Tongue (tissue), 2 donors: ENCODE measurements around the gene CALN1. TPM values are rescaled to one million over a fixed set of nuclear protein-coding genes. Genes with fewer than 3 reads are reported as not detected.

Experiments
- DNase-seq: peaks from one replicate; pipeline ENCODE4 v3.0.0-alpha.2; 2015
- total RNA-seq: library from RNA; depleted of rRNA; stranded (reverse); fragments of >200 nt; gene quantifications from one replicate; pipeline ENCODE4 v1.2.3, GENCODE V29; 2014

CALN1 gene
- total RNA-seq, 1 donor from 2014 or later, result 1.3 TPM

DNA sequence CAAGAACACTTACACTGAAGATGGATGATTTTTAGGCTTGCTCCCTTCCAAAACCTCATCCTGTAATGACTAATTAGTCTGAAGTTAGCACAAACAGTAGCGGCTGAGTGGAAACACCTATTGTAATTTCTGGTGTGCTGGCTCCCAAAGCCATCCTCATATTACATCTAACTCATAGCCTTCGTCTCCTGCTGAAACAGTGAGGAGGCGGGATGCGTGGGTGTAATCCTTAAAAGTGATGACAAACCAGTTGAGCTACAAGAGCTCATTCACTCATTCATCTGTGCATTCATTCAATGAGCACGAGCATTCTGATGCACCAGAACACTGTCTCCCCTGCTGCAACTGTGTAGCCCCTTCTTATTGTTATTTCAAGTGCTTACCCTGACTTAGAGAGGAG, 235.3 kb downstream of the CALN1 start:
- no peak for DNase-seq

DNA sequence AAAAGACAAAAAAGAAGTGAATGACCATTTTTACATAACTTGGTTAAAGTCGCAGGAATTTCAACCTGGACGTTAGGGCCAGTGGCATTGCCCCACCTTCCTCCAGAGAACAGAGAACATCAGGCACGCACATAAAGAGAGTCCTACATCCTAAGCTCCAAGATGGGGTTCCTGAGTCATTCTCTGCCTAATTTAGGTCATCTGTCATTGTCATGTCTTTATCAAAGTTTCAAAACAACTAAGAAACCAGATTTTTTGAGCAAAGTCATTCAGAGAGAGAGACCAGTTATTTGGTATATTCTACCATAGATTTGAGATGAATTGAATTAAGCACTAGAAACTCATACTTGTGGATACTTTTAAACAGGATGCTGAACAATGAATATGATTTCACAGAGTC, 241.7 kb downstream of the CALN1 start:
- no peak for DNase-seq

DNA sequence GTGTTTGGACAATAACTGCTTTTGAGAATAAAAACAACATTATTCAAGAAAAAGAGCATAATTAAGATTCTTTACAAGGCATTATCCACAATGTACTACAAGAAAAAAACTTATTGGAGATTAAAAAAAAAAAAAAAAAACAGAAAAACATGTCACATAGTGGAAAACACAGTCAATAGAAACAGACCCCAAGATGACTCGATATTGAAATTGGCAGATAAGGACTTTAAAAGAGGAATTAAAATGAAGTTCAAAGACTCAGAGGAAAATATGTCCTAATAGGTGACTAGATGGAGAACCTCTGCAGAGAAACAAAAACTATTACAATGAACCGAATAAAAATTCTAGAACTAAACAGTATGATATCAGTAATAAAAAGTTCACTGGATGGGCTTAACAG, 248.9 kb downstream of the CALN1 start:
- no peak for DNase-seq

DNA sequence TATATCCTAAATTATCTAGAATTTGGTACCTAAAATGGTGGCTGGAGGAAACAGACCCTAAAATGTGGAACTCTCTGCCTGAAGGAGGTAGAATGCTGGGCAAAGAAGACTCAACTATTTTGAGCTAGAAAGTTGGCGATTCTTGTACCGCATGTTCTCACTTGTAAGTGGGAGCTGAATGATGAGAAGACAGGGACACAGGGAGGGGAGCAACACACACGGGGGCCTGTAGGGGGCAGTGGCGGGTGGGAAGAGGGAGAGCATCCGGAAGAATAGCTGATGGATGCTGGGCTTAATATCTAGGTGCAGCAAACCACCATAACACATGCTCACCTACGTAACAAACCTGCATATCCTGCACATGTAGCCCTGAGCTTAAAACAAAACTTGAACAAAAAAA, 250.6 kb downstream of the CALN1 start:
- no peak for DNase-seq

DNA sequence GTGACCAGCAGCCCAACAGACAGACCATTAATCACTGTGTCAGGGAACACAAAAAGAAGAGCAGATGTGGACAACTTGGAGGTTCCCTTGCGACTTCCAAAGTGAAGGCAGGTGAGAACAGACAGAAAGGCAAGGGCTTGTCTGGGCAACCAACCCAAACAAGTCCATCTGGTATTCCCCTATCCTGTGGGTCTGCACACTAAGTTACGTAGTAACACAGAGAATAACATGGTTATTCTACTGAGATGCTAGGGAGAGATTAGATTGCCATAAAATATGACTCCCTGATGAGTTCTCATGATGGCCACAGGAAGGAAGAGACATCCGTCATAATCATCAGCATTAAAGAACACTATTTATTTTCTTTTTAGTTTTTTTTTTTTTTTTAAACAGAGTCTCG, 252.2 kb downstream of the CALN1 start:
- no peak for DNase-seq

DNA sequence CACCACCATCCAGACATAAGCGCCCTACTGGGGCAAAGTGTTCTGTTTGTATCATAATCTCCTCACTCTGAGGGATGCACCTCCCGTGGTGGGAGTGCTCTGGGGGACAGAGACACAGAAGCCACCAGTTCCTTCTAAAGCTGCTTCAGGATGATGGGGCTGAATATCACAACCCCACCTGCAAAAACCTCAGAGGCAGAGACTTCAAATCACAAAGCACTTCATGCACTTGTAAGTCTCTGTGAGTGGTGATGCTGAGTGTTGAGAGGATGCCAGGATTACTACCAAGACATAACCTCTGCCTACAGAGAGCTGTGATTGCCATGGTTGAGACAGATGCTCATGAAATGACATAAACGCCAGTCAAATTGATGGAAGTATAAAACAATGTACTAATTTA, 255.5 kb downstream of the CALN1 start:
- no peak for DNase-seq

DNA sequence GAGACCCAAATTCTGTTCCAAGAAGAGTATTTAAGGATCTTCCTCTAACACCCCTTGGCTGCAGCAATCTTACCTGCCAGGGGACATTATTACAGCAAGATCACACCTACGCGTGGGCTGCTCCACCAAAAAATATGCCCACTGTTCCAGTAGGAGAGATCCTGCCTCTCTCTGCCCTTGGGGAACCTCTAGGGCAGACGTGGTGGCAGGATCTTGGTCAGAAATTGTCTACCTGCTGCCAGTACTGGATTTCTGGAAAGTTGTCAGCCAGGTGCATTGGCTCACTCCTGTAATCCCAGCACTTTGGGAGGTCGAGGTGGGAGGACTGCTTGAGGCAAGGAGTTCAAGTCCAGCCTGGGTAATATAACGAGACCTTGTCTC, 259.0 kb downstream of the CALN1 start:
- DNase-seq, result no peak

DNA sequence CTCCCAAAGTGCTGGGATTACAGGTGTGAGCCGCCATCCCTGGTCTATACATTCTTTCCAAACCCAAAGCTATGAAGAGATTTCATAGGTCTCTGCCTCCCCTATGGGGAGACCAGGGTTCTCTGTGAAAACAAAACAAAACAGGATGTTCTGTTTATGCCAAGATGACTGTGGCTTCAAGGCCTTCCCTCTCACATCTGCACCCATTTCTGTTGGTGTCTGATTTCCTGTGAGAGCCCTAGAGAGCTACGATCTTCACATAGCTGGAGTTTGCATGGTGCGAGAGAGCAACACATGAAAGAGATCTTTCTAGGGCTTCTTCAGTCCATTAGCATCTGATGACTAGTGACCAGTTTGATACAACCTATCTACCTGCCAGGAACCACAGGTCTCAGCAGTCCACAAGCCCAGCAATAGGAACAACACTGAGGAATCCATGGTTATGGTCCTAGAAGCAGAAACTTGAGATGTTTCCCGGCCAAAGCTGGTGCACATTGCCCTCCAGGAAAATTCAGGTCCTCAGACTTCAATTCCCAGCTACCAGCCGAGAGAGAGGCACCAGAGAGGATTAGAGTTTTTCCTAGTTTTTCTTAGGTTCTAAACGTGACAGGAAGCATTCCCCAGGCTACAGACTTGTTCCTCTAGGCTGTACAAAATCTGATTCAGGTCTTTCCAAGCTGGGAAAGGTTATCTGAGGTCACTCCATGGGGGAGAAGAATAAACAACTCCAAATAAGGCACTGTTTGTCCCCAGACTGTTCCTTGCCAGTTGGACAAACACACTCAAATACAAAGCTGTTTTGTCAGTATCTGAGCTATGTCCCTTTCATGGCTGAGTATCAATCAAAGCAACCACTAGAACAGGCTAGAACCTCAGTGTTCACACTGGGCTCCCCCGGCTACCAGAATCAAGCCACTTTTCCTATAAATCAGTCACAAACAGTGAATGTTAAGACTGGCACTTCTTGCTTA, 259.7 kb downstream of the CALN1 start:
- no peak for DNase-seq

DNA sequence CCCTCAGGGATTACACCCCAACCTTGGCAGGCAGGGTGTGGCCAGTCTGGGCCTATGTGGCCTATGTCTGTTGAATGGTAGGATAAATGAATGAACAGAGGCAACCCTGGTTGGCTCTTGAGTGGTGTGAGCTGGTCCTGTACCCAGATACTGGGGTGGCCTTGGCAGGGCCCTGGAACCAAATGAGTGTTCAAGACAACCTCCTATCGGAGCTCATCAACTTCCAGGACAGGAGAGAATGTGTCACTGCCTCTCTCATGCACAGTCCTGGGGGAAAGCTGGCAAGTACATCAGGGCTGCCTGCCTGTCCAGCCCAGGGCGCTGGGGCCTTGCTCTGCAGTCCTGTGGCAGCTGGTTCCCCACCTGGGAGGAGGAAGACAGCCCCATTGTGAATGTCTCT, 271.6 kb downstream of the CALN1 start:
- DNase-seq, result no peak

DNA sequence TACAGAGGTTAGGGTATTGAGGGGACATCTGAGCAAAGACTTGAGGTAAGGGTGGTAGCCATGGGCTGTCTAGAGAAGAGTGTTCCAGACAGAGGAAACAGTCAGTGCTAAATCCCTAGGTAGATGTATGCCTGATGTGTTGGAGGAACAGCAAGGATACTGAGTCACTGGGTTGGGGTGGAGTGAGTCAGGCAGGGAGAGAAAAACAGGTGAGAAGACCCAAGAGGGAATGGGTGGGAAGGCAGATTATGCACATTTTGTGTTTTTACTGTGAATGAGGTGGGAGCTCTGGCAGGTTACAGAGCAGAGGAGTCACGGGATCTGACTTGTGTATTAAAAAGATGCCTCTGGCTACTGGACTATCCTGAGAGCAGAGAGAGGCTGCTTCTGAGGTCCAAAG, 285.0 kb downstream of the CALN1 start:
- no peak for DNase-seq

DNA sequence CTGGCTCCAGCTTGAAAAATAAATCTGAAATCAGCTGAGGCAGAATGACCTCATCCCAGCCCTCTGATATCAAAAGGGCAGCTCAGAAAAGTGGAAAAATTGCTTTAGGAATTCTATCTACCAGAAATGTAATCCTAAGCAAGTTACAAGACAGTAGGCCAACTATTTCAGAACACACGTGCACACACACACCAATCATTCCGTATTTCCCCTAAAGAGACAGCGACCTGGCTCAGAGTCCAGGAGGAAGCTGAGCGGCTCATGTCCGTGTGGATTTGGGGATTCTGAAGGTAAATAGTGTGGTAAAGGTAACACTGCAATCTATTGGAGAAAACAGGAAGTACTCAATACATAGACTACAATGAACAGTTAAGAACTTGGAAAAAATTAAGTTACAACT, 288.2 kb downstream of the CALN1 start:
- DNase-seq, result no peak

DNA sequence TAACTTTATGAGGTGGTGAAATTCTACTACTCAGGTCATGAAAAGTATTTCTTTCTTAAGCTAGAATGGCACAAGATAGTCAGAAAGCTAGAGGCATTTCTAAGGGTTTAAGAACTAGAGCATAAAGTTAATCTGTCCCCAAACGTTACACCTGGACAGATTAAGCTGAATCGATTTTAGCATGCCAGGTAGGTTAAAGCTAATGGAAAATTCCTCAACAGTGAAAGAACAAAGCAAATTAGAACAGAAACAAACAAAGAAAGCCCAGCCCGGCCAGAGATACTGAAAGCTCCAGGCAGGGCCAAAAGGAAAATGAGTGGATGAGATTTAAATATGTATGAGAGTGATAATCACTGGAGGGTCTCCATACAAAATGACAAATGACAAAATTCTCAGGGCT, 293.8 kb downstream of the CALN1 start:
- no peak for DNase-seq

DNA sequence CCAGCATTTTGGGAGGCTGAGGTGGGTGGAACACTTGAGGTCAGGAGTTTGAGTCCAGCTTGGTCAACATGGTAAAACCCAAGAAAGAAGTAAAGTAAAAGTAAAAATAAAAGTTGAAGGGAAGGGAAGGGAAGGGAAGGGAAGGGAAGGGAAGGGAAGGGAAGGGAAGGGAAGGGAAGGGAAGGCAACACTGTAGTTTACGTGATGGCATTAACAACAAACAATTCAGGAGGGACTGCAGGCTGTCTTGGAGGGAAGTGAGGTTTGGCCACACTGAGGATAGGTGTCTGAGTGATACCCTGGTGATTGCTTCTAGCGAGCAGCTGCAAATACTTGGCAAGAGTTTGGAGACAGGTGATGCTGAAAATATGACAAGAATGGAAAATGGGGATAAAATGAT, 298.0 kb downstream of the CALN1 start:
- no peak for DNase-seq

DNA sequence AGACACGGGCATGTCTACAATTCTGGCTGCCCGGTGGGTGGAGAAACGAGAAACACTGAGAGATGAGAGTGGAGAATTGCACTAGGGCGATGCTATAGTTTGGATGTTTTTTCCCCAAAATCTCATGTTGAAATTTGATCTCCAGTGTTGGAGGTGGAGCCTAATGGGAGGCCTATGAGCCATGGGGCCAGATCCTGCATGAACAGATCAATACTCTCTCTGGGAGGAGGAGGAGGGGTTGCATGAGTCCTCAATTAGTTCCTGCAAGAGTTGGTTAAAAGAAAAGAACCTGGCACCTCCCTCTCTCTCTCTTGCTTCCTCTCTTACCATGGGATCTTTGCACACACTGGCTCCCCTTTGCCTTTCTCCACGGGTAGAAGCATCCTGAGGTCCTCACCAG, 299.1 kb downstream of the CALN1 start:
- DNase-seq, result no peak

DNA sequence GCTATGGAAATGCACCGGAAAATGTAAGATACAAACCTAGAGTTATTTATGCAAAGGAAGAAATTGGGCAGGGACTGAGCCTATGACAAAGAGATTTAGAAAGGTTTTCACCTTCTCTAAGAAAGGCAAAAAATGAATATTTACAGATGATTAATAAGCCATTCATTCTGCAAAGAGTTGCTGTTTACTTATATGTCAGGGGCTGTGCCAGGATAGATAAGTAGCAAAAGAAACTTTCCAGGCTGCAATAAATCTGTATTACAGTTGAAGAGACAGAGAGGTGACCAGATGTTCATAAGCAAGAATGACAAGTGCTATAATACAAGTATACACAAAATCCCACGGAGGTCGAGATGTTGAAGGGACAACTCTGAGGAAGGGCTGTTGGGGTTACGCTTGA, 299.6 kb downstream of the CALN1 start:
- DNase-seq, result no peak

DNA sequence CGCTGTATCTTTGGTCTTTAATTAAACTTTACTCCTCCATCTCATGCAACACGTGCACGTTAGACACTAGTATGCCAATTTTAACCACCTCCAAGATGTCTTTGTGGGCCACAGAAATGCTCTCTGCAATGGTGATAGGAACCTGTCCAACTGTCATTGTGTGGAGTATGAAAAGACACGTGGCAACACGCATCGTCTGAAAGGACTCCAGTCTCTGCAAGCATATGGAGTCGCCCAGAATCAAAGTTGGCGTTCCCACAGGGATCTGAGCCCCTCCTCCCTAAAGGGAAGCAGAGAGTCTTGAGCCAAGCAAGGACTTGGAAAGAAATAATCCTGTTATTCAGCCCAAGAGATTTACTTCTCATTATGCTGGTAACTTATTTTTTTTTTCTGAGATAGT, 301.1 kb downstream of the CALN1 start:
- DNase-seq, result no peak

DNA sequence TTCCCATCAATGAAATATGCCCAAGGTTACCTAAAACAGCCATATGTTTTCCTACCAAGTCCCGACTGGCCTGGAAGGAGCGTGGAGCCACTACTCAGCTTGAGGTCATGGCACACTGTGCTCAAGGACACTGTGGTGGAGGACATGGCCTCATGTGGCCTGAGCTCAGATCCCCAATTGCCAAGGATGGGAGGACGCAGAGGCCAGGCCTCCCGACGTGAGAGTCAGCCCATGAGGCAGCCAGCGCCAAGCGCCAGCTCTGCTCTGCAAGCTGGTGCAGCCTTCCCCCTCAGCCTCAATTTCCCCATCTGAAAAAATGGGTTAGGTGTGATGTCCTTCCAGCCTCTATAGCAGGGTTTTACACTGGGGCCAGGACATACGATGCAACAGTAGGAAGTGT, 302.6 kb downstream of the CALN1 start:
- no peak for DNase-seq

DNA sequence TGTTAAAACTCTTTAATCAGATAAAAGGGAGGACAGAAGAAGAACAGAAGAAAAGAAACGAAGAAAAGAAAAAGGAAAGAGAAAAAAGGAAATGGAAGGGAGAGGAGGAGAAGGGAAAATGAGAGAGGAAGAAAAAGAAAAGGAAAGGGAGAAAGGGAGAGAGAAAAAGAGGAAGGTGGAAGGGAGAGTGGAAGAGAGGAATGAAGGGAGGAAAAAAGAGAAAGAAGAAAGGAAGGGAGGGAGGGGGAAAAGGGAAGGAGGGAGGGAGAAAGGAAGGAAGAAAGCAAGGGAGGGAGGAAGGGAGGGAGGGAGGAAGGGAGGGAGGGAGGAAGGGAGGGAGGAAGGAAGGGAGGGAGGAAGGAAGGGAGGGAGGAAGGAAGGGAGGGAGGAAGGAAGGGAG, 305.7 kb downstream of the CALN1 start:
- DNase-seq, result no peak

DNA sequence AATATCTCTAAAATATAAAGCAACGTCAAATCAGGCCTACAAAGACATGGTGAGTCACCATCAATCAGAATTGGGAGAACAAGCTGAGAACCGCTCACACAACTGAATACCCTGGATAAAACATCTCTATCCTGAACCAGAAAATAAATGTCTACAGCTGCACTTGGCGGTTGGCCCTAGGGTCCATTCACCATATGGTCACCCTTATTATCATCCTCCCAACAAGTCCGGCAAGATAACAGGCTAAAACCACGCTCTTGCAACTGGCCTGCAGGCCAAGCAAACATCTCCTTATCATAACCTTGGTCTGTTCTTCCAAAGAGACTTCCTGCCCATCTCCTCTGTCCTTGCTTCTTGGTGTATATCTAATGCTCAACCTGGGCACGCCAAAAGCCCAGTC, 310.7 kb downstream of the CALN1 start:
- DNase-seq, result no peak

DNA sequence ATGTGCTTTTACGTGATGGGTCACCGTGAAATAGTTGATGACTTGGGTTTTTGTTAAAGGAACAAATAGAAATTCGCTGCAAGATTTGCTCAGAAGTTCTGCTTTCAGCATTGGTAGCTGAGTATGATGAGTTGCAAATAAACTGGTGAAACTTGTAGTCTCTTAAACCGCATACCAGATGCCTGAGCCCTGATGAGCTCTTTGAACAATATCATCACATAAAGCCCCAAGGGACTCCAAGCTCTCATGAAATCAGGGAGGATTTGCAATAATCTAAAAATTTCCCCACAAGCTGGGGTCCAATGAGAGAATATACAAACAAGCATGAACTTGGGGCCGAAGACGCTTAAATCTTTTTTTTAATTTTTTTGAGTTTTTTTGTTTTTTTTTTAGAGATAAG, 312.4 kb downstream of the CALN1 start:
- DNase-seq, result no peak

DNA sequence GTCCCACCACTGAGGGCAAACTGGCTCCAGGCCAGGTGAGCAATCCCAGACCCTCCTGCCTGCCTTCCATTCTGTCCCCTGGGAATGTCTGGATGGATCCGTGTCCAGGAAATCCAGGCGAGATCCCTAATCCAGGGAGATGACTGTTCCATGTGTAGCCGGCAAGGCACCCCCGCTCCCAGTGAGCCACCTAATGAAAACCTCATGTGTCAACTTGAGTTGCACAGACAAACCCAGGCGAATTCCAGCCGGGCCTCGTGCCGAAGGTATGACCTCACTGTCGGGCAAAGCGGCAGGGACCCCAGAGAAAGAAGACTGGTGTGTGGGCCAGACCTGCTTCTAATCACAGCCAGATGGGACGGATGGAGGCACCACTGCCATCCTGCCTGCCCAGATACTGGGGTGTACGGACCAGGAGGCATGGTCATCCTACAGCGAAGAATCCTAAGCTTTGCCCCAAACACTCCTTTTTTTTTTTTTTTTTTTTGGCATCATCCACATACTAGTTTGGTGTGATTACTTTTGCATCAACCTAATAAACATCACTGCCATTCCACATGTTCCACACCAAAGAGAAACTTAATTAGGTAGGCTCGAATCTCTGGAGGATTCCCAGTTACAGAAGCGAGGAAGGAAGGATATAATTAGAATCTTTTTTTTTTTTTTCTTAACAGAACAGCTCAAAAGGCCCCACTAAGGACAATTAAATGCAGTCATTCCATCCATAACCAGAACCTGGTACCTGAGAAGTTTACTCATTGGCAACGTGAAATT, 313.1 kb downstream of the CALN1 start:
- DNase-seq, result peak; percentile 54

DNA sequence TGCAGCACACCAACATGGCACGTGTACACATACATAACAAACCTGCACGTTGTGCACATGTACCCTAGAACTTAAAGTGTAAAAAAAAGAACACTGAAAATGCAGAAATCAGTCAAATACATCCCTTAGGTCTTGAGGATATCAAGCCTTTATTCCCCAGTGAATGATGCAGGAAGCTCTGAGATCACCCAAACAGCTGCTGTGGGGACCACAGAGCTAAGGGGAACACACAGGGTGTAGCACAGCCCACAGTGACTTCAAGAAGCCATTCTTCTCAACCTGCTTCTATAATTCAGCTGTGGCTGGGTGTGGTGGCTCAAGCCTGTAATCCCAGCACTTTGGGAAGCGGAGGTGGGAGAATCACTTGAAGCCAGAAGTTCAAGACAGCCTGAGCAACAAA, 314.9 kb downstream of the CALN1 start:
- no peak for DNase-seq

DNA sequence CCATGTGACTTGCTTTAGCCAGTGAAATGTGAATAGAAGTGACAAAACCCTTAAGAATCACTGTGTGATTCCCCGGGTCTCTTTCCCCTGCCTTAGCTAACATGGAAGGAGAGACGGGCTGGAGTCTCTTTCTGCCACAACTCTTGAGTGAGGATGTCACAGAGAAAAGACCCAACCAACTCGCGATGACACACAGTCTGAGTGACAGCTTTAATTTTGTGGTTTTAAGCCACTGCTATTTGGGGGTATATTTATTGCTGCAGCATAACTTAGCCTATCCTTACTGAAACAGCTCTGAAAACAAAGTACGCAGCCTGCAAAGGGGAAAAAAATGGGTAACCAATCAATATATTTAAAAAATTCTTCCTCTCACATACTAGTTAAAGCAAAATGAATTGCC, 319.4 kb downstream of the CALN1 start:
- DNase-seq, result no peak

DNA sequence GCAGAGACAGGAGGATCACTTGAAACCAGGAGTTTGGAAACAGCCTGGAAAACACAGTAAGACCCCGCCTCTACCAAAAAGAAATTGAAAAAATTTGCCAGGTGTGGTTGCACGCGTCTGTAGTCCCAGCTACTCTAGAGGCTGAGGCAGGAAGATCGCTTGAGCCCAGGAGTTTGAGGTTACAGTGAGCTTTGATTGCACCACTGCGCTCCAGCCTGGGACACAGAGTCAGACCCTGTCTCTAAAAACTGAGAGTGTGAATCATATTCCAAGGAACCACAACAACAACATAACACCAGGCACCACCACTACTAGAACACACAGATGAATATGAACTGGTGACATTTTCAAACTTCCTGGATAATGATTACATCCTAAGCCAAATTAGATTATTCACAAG, 324.2 kb downstream of the CALN1 start:
- DNase-seq, result no peak
